Activated naive CD8-positive, alpha-beta T cell treated with anti-CD3 and anti-CD28 coated beads, Interleukin-2, amount 10 ng/mL, durations not matched to agents 7 days and 5 days (primary cell): ENCODE measurements around the gene VSX2. TPM values are rescaled to one million over a fixed set of nuclear protein-coding genes. Genes with fewer than 3 reads are reported as not detected.

Experiments used
- ATAC-seq: fragments of 150-1000 bp; cut with Tn5 transposase; one replicate; pipeline ENCODE4 v1.10.0; 2021; ENCODE audit warnings: low read depth, moderate library complexity
- POLR2A ChIA-PET: fragments of 350-600 bp; sonication (Branson Sonifier 250); formaldehyde crosslinking; loops from one replicate; lab custom pipeline; 2021; ENCODE audit warnings: antibody characterized with exemption; lab: Charles Lee
- DNase-seq: peaks from one replicate; pipeline ENCODE4 v3.0.0; 2021
- H3K27ac Mint-ChIP-seq: one replicate; pipeline ENCODE4 v1.8.0; 2022; ENCODE audit warnings: mild to moderate bottlenecking, mixed read lengths
- H3K27me3 Mint-ChIP-seq: one replicate; pipeline ENCODE4 v1.8.0; 2022; ENCODE audit warnings: mild to moderate bottlenecking, moderate library complexity, mixed read lengths
- H3K36me3 Mint-ChIP-seq: one replicate; pipeline ENCODE4 v1.8.0; 2021; ENCODE audit warnings: mild to moderate bottlenecking, mixed read lengths
- H3K4me1 Mint-ChIP-seq: one replicate; pipeline ENCODE4 v1.8.0; 2021; ENCODE audit warnings: mixed read lengths
- H3K4me3 Mint-ChIP-seq: one replicate; pipeline ENCODE4 v1.8.0; 2022; ENCODE audit warnings: mild to moderate bottlenecking, moderate library complexity, mixed read lengths
- H3K9me3 Mint-ChIP-seq: one replicate; pipeline ENCODE4 v1.8.0; 2021; ENCODE audit warnings: mixed read lengths
- total RNA-seq, 2 experiments: library from RNA; stranded (reverse); gene quantifications; one replicate each; pipeline ENCODE4 v1.2.3, GENCODE V29; 2021

VSX2 gene
- total RNA-seq, 2 experiments from 2014 or later, result not detected

- no peak for DNase-seq
- H3K4me3 Mint-ChIP-seq, result no peak overlapping the region
- POLR2A ChIA-PET, result no interaction called here
These were observed 69.4 kb downstream of the VSX2 start for GRCh38 chr14:74308695-74309094.

GRCh38 chr14:74309125-74310022, 70.1 kb downstream of the VSX2 start:
- no peak for DNase-seq
- no peak overlapping the region for H3K4me3 Mint-ChIP-seq
- no peaks in the 10 kb centered on the region for H3K9me3 Mint-ChIP-seq
- H3K27me3 Mint-ChIP-seq, result peaks cover 2% of the 10 kb centered on the region
- no peaks in the 10 kb centered on the region for H3K4me1 Mint-ChIP-seq
- no peak overlapping the region for H3K27ac Mint-ChIP-seq
- no peaks in the 10 kb centered on the region for H3K36me3 Mint-ChIP-seq
- POLR2A ChIA-PET, result no interaction called here
- ATAC-seq, result no peak

More at GRCh38 chr14:74308695-74309094, 69.4 kb downstream of the VSX2 start:
- Mint-ChIP-seq H3K27ac (no peak overlapping the region), H3K36me3 (no peaks in the 10 kb centered on the region), H3K4me1 (no peaks in the 10 kb centered on the region), H3K27me3 (peaks cover 2% of the 10 kb centered on the region), H3K9me3 (no peaks in the 10 kb centered on the region)
- no peak for ATAC-seq

GRCh38 chr14:74312161-74312560, 72.9 kb downstream of the VSX2 start:
- ATAC-seq (no peak), DNase-seq (no peak)
- no peaks in the 10 kb centered on the region for H3K9me3 Mint-ChIP-seq
- no peak overlapping the region for H3K27ac Mint-ChIP-seq
- POLR2A ChIA-PET, result no interaction called here
- no peaks in the 10 kb centered on the region for H3K36me3 Mint-ChIP-seq
- H3K27me3 Mint-ChIP-seq, result peaks cover 5% of the 10 kb centered on the region
- no peak overlapping the region for H3K4me3 Mint-ChIP-seq
- no peaks in the 10 kb centered on the region for H3K4me1 Mint-ChIP-seq

Other genes starting within 250 kb of the VSX2 start
- gene ENTPD5, start 220.2 kb upstream of the VSX2 start, total RNA-seq, result 10 to 100 TPM; 13.5 to 14.4 TPM
- gene BBOF1, start 220.1 kb upstream of the VSX2 start, total RNA-seq, result 1 to 10 TPM; 1.2 to 2.9 TPM
- gene ALDH6A1, start 155.0 kb upstream of the VSX2 start, total RNA-seq, result 10 to 100 TPM; 17.6 to 20.1 TPM
- gene LIN52, start 154.5 kb upstream of the VSX2 start, total RNA-seq, result 10 to 100 TPM; 12.0 to 15.0 TPM
- 10 to 100 TPM; 70.4 TPM for gene ABCD4, start 63.5 kb downstream of the VSX2 start, total RNA-seq
- not detected for gene VRTN, start 109.0 kb downstream of the VSX2 start, total RNA-seq
- gene SYNDIG1L, start 186.8 kb downstream of the VSX2 start, total RNA-seq, result not detected